Activated CD8-positive, alpha-beta T cell treated with anti-CD3 and anti-CD28 coated beads, Interleukin-2, amount 10 ng/mL, durations not matched to agents 7 days and 5 days (primary cell): ENCODE data around the gene PCNA. TPM values are rescaled to one million over a fixed set of nuclear protein-coding genes. Genes with fewer than 3 reads are reported as not detected.

Experiments
- ATAC-seq: fragments of 150-1000 bp; cut with Tn5 transposase; one replicate; pipeline ENCODE4 v1.10.0; 2021; ENCODE audit warnings: moderate library complexity
- CTCF ChIA-PET: fragments of 350-600 bp; sonication (Branson Sonifier 250); formaldehyde crosslinking; loops from one replicate; lab custom pipeline; 2021; ENCODE audit warnings: antibody characterized with exemption; lab: Charles Lee
- POLR2A ChIA-PET: fragments of 350-600 bp; sonication (Branson Sonifier 250); formaldehyde crosslinking; loops from one replicate; lab custom pipeline; 2021; ENCODE audit warnings: antibody characterized with exemption; lab: Charles Lee
- DNase-seq: peaks from one replicate; pipeline ENCODE4 v3.0.0-alpha.2; 2020
- H3K27ac Mint-ChIP-seq: one replicate; pipeline ENCODE4 v1.8.0; 2021; ENCODE audit warnings: mild to moderate bottlenecking, mixed read lengths
- H3K27me3 Mint-ChIP-seq: one replicate; pipeline ENCODE4 v1.8.0; 2021; ENCODE audit warnings: low read depth, mixed read lengths
- H3K36me3 Mint-ChIP-seq: one replicate; pipeline ENCODE4 v1.8.0; 2021; ENCODE audit warnings: low read depth, mixed read lengths
- H3K4me1 Mint-ChIP-seq: one replicate; pipeline ENCODE4 v1.8.0; 2021; ENCODE audit warnings: low read depth, mixed read lengths
- H3K4me3 Mint-ChIP-seq: one replicate; pipeline ENCODE4 v1.8.0; 2021; ENCODE audit warnings: mild to moderate bottlenecking, mixed read lengths
- H3K9me3 Mint-ChIP-seq: one replicate; pipeline ENCODE4 v1.8.0; 2022; ENCODE audit warnings: mixed read lengths; ENCODE audit not compliant: insufficient read depth
- total RNA-seq, 2 experiments: library from RNA; stranded (reverse); gene quantifications; one replicate each; pipeline ENCODE4 v1.2.3, GENCODE V29; 2021

Gene PCNA
- total RNA-seq: 100 to 1,000 TPM; 607 to 613 TPM

DNA sequence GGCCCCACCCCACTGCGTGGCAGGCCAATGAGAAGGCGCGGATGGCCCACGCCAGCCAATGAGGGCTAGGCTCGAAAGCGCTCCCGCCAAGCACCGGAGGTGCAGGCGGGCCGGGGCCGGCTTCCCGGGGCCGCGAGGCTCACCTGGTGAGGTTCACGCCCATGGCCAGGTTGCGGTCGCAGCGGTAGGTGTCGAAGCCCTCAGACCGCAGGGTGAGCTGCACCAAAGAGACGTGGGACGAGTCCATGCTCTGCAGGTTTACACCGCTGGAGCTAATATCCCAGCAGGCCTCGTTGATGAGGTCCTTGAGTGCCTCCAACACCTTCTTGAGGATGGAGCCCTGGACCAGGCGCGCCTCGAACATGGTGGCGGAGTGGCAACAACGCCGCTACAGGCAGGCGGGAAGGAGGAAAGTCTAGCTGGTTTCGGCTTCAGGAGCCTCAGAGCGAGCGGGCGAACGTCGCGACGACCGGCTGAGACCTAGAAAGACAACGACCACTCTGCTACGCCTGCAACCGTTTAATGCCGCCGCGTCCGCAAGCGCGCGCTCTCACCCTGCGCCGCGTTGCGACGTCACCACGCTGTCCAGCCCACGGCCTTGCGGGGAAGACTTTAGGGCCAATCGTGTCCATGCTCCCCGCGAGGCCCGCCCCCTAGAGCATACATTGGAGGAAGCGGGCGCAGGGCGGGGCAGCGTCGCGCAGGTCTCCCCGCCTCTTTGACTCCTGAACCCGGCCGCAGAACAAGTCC lies at the start of gene PCNA:
Gene PCNA, minus strand, starts transcription at position 524 of the 750 bp plus-strand sequence. Its CDS starts 160 bp downstream, at position 364.
- Mint-ChIP-seq H3K4me3 (peak within 1 kb of the TSS; percentile 91), H3K4me1 (peaks cover 68% of the 10 kb centered on the region), H3K27ac (peak within 1 kb of the TSS; percentile 97), H3K27me3 (no peaks in the 10 kb centered on the region), H3K36me3 (peaks cover 56% of the 10 kb centered on the region), H3K9me3 (no peaks in the 10 kb centered on the region)
- CTCF ChIA-PET: interaction anchor here (1.2 to 2.0 kb wide), 3 partner anchors 19 to 164 kb away, joined by 4 to 29 read pairs (median 7); no protein-coding TSS in a partner anchor
- DNase-seq: peak; percentile 99
- ATAC-seq: peak; percentile 91
- POLR2A ChIA-PET: interaction anchor here (0.7 to 2.2 kb wide), 15 partner anchors 12 to 308 kb away, joined by 3 to 11 read pairs (median 4); no protein-coding TSS in a partner anchor

DNA sequence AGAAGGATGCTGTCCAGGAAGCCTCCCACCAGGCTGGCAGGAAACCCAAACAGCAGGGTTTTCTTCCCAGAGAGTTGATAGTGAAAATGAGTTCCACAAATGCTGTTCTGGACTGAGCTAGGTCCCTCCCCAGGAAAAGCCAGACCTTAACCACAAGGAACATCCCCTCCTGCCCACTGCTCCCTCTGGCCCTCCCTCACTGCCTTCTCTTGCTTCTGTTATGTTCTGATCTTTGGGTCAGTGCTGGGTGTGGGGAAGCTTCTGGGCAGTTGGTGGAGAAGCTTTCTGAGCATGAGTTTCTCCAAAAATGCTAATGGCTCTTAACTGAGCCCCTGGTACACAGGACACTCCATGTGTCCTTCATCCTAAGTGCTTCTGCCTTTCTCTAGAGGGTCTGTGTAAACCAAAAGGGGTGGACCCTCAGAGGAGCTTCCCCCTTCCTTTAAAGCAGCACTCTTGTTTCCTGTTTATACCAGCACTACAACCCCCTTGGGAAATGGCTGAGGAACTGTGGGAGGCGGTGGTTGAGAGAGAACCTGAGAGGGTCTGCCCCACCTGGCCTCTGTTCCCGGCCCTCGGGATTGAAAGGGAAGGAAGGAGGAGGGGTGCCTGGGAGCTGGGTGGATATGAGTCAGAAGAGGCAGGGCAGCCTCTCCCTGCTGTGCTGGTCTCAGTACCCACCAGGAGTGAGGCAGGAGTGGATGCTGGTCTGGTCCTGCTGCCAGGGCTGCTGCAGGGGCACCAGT lies 49.1 kb upstream of the PCNA start:
- H3K9me3 Mint-ChIP-seq: no peaks in the 10 kb centered on the region
- POLR2A ChIA-PET: interaction anchor here (0.6 to 1.2 kb wide), 4 partner anchors 10 to 48 kb away, joined by 3 to 5 read pairs (median 3); partner anchors contain the start of gene CDS2
- H3K36me3 Mint-ChIP-seq: peaks cover 3% of the 10 kb centered on the region
- no peaks in the 10 kb centered on the region for H3K27me3 Mint-ChIP-seq
- peaks cover 52% of the 10 kb centered on the region for H3K4me1 Mint-ChIP-seq
- no peak overlapping the region for H3K4me3 Mint-ChIP-seq
- ATAC-seq: peak; percentile 35
- DNase-seq: no peak
- peak overlapping the region; percentile 71 for H3K27ac Mint-ChIP-seq
- CTCF ChIA-PET: interaction anchor here (0.8 to 2.4 kb wide), 7 partner anchors 21 to 112 kb away, joined by 3 to 9 read pairs (median 4); partner anchors contain the start of gene CDS2

DNA sequence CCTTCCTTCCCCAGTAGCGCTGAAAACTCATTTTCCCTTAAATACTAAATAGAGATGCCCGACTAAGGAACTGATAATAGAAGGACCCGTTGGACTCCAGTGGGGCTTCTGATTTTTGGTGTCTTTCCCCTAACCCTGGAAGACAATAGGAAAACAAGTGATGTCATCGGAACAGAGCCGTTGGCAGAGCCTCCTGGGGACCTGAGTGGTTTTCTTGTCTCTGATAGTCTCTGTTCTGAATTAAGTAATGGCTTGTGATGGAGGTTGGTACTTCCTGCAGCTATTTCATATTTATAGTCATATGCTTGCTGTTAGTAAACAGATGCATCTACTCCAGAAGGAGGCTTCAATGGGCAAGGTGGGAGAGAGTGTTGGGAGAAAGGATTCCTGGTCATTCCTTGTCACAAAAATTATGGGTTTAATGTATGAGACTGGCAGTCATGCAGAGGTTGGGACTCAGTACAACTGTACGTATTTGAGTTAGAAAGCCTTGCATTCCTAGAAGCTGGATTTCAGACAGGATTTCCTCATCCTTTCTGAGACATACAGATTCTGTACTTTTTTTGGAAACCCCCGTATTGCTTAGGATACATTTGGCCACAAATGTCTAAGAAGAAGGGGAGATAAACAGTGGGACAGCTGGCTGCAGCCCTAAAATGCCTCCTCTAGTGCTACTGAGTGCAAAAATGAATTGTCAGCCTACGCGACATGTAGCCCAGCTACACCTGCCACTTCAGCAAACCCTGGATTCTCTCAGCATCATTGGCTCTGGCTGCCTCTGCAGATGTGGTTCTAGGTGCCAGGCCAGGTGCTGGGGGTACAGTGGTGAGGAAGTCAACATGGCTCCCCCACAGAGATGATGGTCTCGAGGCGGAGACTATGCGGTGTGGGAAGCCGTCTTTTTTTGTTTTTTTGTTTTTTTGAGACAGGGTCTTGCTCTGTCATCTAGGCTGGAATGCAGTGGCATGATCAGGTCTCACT lies 45.2 kb upstream of the PCNA start:
- Mint-ChIP-seq H3K27ac (no peak overlapping the region), H3K4me1 (peaks cover 44% of the 10 kb centered on the region), H3K36me3 (peaks cover 6% of the 10 kb centered on the region), H3K4me3 (no peak overlapping the region), H3K27me3 (no peaks in the 10 kb centered on the region), H3K9me3 (no peaks in the 10 kb centered on the region)
- no peak for DNase-seq
- POLR2A ChIA-PET: no interaction called here
- CTCF ChIA-PET: no interaction called here
- no peak for ATAC-seq

DNA sequence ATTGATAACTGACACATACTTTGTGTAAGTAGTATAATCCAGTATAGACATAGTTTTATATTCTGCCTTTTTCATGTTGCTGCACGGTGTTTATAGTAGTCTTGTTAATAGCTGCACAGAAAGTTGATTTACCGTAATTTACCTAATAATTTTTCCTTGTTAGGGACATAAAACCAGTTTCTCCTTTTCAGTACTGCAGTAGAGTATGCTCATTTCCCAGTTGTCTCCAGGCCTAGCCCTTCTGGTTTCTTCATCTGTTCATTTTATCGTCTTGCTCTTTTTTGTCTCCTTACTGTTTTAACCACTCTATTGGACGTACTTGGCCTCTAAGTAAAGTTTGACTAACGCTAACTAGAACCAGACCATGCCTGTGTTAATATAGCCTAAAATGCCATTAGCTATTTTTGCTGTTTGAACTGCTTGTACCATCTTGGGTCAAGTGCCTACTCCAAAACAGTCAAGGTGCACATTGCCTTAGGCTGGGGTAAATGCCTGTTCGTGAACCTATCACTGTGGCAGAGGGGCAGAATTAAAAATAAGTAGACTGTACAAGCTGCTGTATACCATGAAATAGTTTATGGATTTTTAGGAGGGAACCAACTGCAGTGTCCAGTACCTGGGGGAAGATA lies 41.9 kb upstream of the PCNA start:
- ChIA-PET CTCF (no interaction called here), POLR2A (no interaction called here)
- no peaks in the 10 kb centered on the region for H3K27me3 Mint-ChIP-seq
- no peaks in the 10 kb centered on the region for H3K9me3 Mint-ChIP-seq
- H3K4me1 Mint-ChIP-seq: peaks cover 29% of the 10 kb centered on the region
- ATAC-seq: no peak
- no peak for DNase-seq
- H3K36me3 Mint-ChIP-seq: peaks cover 6% of the 10 kb centered on the region
- H3K27ac Mint-ChIP-seq: no peak overlapping the region
- H3K4me3 Mint-ChIP-seq: no peak overlapping the region

DNA sequence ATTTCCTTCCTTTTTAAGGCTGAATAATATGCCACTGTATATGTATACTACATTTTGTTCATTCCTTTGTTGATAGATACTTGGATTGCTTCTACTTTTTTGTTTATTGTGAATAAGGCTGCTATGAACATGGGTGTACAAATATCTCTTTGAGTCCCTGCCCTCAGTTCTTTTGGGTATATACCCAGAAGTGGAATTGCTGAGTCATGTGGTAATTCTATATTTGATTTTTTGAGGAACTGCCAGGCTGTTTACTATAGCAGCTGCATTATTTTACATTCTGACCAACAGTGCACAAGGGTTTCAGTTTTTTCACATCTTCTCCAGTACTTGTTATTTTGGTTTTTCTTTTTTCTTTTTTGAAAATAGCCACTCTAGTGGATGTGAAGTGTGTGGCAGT lies 41.1 kb upstream of the PCNA start:
- POLR2A ChIA-PET: no interaction called here
- ATAC-seq: no peak

DNA sequence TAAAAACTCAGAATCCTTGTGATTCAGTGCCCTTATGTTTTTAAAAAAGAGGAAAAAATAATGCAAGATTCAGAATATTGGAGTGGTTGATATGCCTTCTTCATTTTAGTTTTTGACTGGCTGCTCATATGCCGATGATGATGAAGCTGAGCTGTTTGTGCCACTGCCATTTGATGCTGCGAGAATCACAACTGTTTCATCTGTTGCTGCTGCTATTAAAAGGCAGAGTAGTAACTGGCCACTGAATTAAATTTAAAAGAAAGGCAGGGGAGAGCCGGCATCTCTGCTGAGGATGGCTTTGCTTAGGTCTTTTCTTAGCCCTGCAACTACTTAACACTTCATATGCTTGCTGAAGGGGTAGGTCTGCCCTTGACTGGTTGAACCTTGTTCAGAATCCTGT lies 40.2 kb upstream of the PCNA start:
- Mint-ChIP-seq H3K9me3 (no peaks in the 10 kb centered on the region), H3K27ac (no peak overlapping the region), H3K4me1 (peaks cover 22% of the 10 kb centered on the region), H3K36me3 (peaks cover 9% of the 10 kb centered on the region), H3K27me3 (no peaks in the 10 kb centered on the region), H3K4me3 (no peak overlapping the region)
- POLR2A ChIA-PET: no interaction called here
- CTCF ChIA-PET: no interaction called here
- DNase-seq (no peak), ATAC-seq (no peak)

More for the DNA sequence above, 41.1 kb upstream of the PCNA start:
- Mint-ChIP-seq H3K9me3 (no peaks in the 10 kb centered on the region), H3K4me3 (no peak overlapping the region), H3K4me1 (peaks cover 27% of the 10 kb centered on the region), H3K27me3 (no peaks in the 10 kb centered on the region), H3K27ac (no peak overlapping the region), H3K36me3 (peaks cover 9% of the 10 kb centered on the region)
- DNase-seq: no peak
- CTCF ChIA-PET: no interaction called here

DNA sequence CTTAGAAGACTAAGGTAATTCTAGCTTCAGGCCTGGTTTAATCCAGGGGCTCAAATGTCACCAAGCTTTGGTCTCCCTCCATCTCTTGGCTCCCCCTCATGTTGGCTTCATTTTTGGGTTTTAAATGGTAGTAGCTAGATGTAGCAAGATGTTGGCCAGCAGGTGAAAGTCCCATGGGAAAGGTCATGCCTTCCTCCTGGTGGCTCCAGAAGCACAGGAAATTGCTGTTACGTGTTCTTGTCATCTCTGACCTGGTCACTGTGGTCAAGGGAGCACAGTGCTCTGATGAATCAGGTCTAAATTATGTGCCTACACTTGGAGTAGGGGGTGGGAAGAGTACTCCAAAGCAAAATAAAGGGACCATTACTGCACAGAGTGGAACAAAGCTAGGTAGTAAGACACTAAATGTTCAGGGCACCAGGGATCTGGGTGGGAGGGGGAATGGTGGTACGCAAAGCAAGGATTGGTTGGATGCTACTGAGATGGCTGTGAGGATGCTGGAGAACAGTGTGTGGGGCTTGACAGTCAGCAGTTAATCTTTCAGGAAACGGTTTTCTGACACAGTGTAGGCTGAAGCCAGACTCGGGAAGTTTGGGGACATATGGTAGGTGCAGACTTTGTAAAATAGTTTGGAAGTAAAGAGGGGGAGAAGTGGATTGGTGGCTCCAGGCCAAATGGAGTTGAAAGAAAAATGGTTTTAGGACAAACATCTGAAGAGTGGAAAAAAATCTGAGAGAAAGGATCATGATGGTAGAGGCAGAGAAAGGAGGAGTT lies 37.1 kb upstream of the PCNA start:
- Mint-ChIP-seq H3K4me1 (peaks cover 31% of the 10 kb centered on the region), H3K9me3 (no peaks in the 10 kb centered on the region), H3K36me3 (peaks cover 14% of the 10 kb centered on the region), H3K27me3 (no peaks in the 10 kb centered on the region), H3K27ac (no peak overlapping the region), H3K4me3 (no peak overlapping the region)
- DNase-seq: no peak
- CTCF ChIA-PET: interaction anchor here (0.6 to 1.9 kb wide), 5 partner anchors 10 to 48 kb away, joined by 3 to 6 read pairs (median 5); partner anchors contain the start of gene CDS2
- ATAC-seq: no peak
- POLR2A ChIA-PET: no interaction called here

DNA sequence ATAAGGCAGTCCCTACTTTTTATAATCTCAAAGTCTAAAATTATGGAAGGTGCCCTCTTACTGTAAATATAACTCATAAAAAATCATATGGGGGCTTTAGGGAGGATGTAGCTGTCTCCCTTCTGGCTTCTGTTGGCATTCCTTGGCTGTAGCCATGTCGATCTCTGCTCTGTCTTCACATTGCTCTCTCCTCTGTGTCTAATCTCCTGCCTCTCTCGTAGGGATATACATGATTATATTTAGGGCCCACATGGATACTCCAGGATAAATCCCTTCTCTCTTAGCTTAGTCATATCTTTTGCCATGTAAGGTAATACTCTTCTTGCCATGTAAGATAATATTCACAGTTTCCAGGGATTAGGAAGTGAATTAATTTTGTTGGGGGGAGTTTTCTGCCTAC lies 35.6 kb upstream of the PCNA start:
- Mint-ChIP-seq H3K9me3 (no peaks in the 10 kb centered on the region), H3K4me1 (peaks cover 28% of the 10 kb centered on the region), H3K27ac (no peak overlapping the region), H3K4me3 (no peak overlapping the region), H3K36me3 (peaks cover 14% of the 10 kb centered on the region), H3K27me3 (no peaks in the 10 kb centered on the region)
- CTCF ChIA-PET: interaction anchor here (2.0 kb wide), 1 partner anchor 37 kb away, joined by 10 read pairs; no protein-coding TSS in a partner anchor
- POLR2A ChIA-PET: no interaction called here
- no peak for DNase-seq
- ATAC-seq: no peak

DNA sequence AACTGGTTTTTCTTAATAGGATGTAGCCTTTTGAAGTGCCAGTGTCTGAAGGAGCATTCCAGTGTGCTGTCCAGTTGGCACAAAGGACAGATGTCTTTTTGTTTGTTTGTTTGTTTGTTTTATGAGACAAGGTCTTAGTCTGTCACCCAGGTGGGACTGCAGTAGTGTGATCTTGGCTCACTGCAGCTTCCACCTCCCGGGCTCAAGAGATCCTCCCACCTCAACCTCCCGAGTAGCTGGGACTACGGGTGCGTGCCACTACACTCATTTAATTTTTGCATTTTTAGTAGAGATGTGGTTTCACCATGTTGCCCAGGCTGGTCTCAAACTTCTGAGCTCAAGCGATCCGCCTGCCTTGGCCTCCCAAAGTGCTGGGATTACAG lies 34.8 kb upstream of the PCNA start:
- Mint-ChIP-seq H3K4me1 (peaks cover 28% of the 10 kb centered on the region), H3K27me3 (no peaks in the 10 kb centered on the region), H3K27ac (no peak overlapping the region), H3K36me3 (peaks cover 14% of the 10 kb centered on the region), H3K9me3 (no peaks in the 10 kb centered on the region), H3K4me3 (no peak overlapping the region)
- ChIA-PET CTCF (interaction anchor here (2.0 kb wide), 2 partner anchors 12 to 38 kb away, joined by 4 to 10 read pairs; no protein-coding TSS in a partner anchor), POLR2A (interaction anchor here (1.5 kb wide), 1 partner anchor 28 kb away, joined by 4 read pairs; the partner anchor contains the start of gene CDS2)
- ATAC-seq (no peak), DNase-seq (no peak)
